ENCODE data around the gene UNC50.

- TF ChIP-seq CTCF (IDR thresholded peaks at IDR 0.05) (no peak), EP300 (IDR thresholded peaks at IDR 0.05) (no peak), POLR2A (IDR thresholded peaks at IDR 0.05) (no peak)
Observed at GRCh38 chr2:98582523-98582922, 25.9 kb upstream of the UNC50 start.

Data from sigmoid colon (tissue), 4 donors.